Hematopoietic multipotent progenitor cell treated with erythropoietin and hydrocortisone succinate and interleukin-3 and kit ligand, for 15 days (in vitro differentiated cells): Measurements from ENCODE around the gene NEURL4.

ENCODE experiments used
- DNase-seq: peaks from one replicate; pipeline ENCODE4 v3.0.0-alpha.2; 2015; ENCODE audit warnings: low spot score

NEURL4 gene

GRCh38 chr17:7279448-7279847, 49.7 kb downstream of the NEURL4 start:
- no peak for DNase-seq

- no peak for DNase-seq
These were observed 62.4 kb downstream of the NEURL4 start for GRCh38 chr17:7266784-7267183.
